ENCODE data around the gene IL26. TPM values are rescaled to one million over a fixed set of nuclear protein-coding genes. Genes with fewer than 3 reads are reported as not detected.

The IL26 gene
- total RNA-seq, 1 experiment from 2014 or later, result not detected

GRCh38 chr12:68252077-68252476, 26.5 kb upstream of the IL26 start:
- no peak for DNase-seq
- H3K4me3 ChIP-seq (ENCODE audit: insufficient read depth, low read depth, low read length), result no peak overlapping the region
- no peaks in the 10 kb centered on the region for H3K36me3 ChIP-seq (replicated peaks; ENCODE audit: control insufficient read depth, insufficient read depth, low read length)
- H3K27me3 ChIP-seq (ENCODE audit: control insufficient read depth, insufficient read depth, low read length), result no peaks in the 10 kb centered on the region

DNA sequence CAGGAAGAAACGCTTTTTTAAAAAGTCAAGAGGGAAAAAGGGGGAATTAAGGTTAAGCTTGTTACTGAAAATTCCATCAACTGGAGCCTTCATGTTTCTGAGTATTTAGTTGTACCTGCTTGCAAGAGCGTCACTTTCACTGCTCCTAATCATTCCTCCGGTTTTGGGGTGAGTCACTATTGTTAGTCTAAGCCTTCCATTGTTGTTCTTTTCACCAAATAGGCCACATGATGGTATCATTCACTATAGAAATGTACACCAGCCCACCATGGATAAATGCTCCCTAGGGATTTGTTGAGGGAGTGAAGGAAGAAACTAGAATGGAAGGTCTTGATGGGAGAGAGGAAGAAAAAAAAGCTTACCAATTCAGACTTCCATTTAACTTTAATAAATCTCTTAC, 24.8 kb upstream of the IL26 start:
- no peak for DNase-seq
- H3K27me3 ChIP-seq (ENCODE audit: control insufficient read depth, insufficient read depth, low read length), result no peaks in the 10 kb centered on the region
- no peak overlapping the region for H3K4me3 ChIP-seq (ENCODE audit: insufficient read depth, low read depth, low read length)

GRCh38 chr12:68247785-68248184, 22.2 kb upstream of the IL26 start:
- DNase-seq, result no peak
- no peak overlapping the region for H3K4me3 ChIP-seq (ENCODE audit: insufficient read depth, low read depth, low read length)
- H3K36me3 ChIP-seq (replicated peaks; ENCODE audit: control insufficient read depth, insufficient read depth, low read length), result no peaks in the 10 kb centered on the region

More for the DNA sequence above, 24.8 kb upstream of the IL26 start:
- H3K36me3 ChIP-seq (replicated peaks; ENCODE audit: control insufficient read depth, insufficient read depth, low read length), result no peaks in the 10 kb centered on the region

DNA sequence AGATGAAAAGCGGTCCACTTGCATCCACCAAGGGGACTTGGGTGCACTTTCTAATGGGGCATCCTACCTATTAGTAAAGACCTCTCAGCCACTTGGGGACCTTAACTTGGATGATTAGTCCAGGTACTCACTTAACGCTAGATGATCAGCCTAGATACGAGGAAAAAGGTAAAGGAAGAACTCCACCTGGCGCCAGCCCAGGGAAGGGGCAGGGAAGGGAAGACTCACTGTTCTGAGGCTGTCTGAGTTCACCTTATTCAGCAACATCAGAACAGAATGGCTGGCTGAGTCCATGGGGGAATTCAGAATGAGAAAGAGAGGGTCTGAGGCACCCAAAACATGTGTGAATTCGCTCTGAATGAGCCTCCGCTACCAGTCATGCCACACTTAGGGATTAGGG, 20.7 kb upstream of the IL26 start:
- Histone ChIP-seq H3K27me3 (ENCODE audit: control insufficient read depth, insufficient read depth, low read length) (no peaks in the 10 kb centered on the region), H3K4me3 (ENCODE audit: insufficient read depth, low read depth, low read length) (no peak overlapping the region), H3K36me3 (replicated peaks; ENCODE audit: control insufficient read depth, insufficient read depth, low read length) (no peaks in the 10 kb centered on the region)
- DNase-seq, result no peak

More at GRCh38 chr12:68247785-68248184, 22.2 kb upstream of the IL26 start:
- H3K27me3 ChIP-seq (ENCODE audit: control insufficient read depth, insufficient read depth, low read length), result no peaks in the 10 kb centered on the region

GRCh38 chr12:68245180-68246021, 19.8 kb upstream of the IL26 start:
- H3K27me3 ChIP-seq (ENCODE audit: control insufficient read depth, insufficient read depth, low read length), result no peaks in the 10 kb centered on the region
- H3K36me3 ChIP-seq (replicated peaks; ENCODE audit: control insufficient read depth, insufficient read depth, low read length), result no peaks in the 10 kb centered on the region
- H3K4me3 ChIP-seq (ENCODE audit: insufficient read depth, low read depth, low read length), result no peak overlapping the region
- DNase-seq, result no peak

DNA sequence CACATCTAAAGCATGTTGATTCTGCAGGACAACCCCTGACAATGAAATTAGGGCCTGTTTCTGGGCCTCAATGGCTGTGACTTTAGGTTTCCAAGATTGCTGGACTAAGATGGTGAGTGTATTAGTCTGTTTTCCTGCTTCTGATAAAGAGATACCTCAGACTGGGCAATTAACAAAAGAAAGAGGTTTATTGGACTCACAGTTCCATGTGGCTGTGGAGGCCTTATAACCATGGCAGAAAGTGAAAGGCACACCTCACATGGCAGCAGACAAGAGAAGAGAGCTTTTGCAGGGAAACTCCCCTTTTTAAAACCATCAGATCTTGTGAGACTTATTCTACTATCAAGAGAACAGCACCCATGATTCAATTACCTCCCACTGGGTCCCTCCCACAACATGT, 17.2 kb upstream of the IL26 start:
- no peaks in the 10 kb centered on the region for H3K27me3 ChIP-seq (ENCODE audit: control insufficient read depth, insufficient read depth, low read length)
- DNase-seq, result no peak
- H3K36me3 ChIP-seq (replicated peaks; ENCODE audit: control insufficient read depth, insufficient read depth, low read length), result no peaks in the 10 kb centered on the region
- no peak overlapping the region for H3K4me3 ChIP-seq (ENCODE audit: insufficient read depth, low read depth, low read length)

DNA sequence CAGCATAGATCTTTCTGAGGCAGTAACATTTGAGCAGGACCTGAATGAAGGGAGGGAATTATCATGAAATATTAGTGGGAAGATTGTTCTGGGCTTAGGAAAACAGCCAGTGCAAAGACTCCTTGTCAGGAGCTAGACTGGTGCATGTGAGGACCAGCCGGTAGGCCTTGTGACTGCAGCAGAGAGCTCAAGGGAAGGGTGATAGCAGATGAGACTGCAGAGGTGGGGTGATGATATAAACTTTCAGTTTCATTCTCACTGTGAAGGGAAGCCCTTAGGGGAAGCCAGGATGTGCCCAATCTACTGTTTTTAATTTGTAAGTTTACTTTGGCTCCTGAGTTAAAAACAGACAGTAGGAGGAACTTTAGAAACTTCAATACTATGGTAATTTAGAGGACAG, 15.4 kb upstream of the IL26 start:
- Histone ChIP-seq H3K36me3 (replicated peaks; ENCODE audit: control insufficient read depth, insufficient read depth, low read length) (no peaks in the 10 kb centered on the region), H3K27me3 (ENCODE audit: control insufficient read depth, insufficient read depth, low read length) (no peaks in the 10 kb centered on the region), H3K4me3 (ENCODE audit: insufficient read depth, low read depth, low read length) (no peak overlapping the region)
- no peak for DNase-seq

DNA sequence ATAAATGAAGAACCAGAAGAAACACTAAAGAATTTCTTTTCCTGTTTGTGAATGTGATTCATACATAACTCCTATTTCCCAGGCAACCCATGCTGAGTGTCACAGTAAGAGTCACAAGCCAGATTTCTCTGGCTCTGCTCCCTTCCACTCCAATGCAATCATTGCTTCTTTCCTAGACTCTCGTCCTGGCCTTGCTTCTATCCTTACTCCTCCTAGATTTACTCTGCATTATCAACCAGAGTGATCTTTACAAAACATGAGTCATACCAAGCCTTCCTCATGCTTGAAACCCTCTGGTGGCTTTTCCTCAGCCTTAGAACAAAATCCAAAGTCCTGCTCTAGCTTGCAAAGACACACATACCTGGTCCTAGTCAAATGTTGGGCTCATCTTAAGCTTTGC, 14.5 kb upstream of the IL26 start:
- H3K4me3 ChIP-seq (ENCODE audit: insufficient read depth, low read depth, low read length), result no peak overlapping the region
- H3K27me3 ChIP-seq (ENCODE audit: control insufficient read depth, insufficient read depth, low read length), result no peaks in the 10 kb centered on the region
- no peaks in the 10 kb centered on the region for H3K36me3 ChIP-seq (replicated peaks; ENCODE audit: control insufficient read depth, insufficient read depth, low read length)
- DNase-seq, result no peak

DNA sequence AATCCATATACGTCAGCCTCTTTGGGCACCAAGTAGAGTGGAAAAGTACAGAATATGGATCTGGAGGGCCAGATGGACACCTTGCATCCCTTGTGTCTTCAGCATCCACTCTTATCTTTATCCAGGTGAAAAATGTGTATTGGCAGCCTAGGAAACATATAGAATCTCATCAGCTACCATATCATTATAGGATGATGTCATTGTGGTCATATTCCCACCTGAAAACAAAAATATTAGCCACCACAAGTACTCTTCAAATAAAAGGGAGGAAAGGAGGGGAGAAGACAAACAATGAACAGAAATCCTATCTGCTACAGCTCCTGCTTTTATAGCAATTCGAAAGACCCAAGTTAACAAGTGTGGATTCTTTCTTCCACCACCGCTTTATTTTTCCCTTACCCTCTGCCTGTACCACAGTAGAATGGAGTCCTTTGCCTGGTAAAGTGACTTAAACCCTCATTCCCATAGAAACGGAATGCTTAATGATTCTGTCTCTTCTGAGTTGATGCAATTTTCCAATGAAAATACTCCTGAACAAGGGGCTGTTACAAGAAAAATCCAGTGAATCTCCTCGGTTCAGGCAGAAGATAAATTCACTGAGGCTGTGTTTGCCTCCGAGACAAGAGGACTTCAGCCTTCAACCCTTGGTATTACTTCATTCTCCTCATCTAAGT, 13.8 kb upstream of the IL26 start:
- no peak overlapping the region for H3K4me3 ChIP-seq (ENCODE audit: insufficient read depth, low read depth, low read length)
- no peaks in the 10 kb centered on the region for H3K27me3 ChIP-seq (ENCODE audit: control insufficient read depth, insufficient read depth, low read length)
- no peak for DNase-seq
- H3K36me3 ChIP-seq (replicated peaks; ENCODE audit: control insufficient read depth, insufficient read depth, low read length), result no peaks in the 10 kb centered on the region

DNA sequence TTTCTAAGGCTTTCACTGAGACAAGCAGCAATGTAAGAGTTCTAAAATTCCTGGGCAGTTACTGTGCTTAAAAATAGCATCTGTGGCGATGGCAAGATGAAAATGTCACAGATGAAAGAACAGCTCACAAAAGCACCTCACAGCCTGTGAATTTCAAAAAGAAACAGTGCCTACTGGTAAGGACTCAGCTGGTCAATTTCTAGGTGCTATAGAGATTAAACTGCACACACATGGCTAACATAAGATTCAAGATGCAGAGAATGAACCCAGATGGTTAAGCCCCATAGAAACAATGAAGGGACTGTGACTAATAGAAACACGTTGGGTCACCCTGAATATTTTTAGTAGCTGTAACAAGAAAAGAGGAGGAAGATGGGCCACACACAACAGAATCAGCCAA, 12.0 kb upstream of the IL26 start:
- no peaks in the 10 kb centered on the region for H3K36me3 ChIP-seq (replicated peaks; ENCODE audit: control insufficient read depth, insufficient read depth, low read length)
- no peak for DNase-seq
- H3K27me3 ChIP-seq (ENCODE audit: control insufficient read depth, insufficient read depth, low read length), result no peaks in the 10 kb centered on the region
- H3K4me3 ChIP-seq (ENCODE audit: insufficient read depth, low read depth, low read length), result no peak overlapping the region

GRCh38 chr12:68237078-68237477, 11.5 kb upstream of the IL26 start:
- H3K4me3 ChIP-seq (ENCODE audit: insufficient read depth, low read depth, low read length), result no peak overlapping the region
- H3K36me3 ChIP-seq (replicated peaks; ENCODE audit: control insufficient read depth, insufficient read depth, low read length), result no peaks in the 10 kb centered on the region
- H3K27me3 ChIP-seq (ENCODE audit: control insufficient read depth, insufficient read depth, low read length), result no peaks in the 10 kb centered on the region
- no peak for DNase-seq

- no peaks in the 10 kb centered on the region for H3K27me3 ChIP-seq (ENCODE audit: control insufficient read depth, insufficient read depth, low read length)
- H3K4me3 ChIP-seq (ENCODE audit: insufficient read depth, low read depth, low read length), result no peak overlapping the region
Observed at GRCh38 chr12:68236421-68237059, 10.9 kb upstream of the IL26 start.

DNA sequence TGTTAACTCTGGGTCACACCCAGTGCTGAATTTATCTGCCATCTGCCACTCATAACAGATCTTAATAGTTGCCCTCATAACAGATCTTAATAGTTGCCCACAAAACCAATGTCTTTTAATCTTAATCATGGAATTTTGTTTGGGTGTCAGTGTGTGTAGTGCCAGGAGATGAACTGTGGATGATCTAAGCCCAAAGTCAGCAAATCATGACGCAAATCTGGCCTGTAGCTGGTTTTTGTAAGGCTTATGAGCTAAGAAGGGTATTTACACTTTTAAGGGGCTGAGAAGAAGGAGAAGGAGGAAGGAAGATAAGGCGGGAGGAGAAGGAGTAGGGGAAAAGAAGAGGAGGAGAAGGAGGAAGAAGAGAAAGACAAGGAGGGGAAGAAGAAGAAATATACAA, 10.0 kb upstream of the IL26 start:
- no peak overlapping the region for H3K4me3 ChIP-seq (ENCODE audit: insufficient read depth, low read depth, low read length)
- DNase-seq, result no peak

More at GRCh38 chr12:68236421-68237059, 10.9 kb upstream of the IL26 start:
- DNase-seq, result no peak
- H3K36me3 ChIP-seq (replicated peaks; ENCODE audit: control insufficient read depth, insufficient read depth, low read length), result no peaks in the 10 kb centered on the region

GRCh38 chr12:68234140-68234539, 8.5 kb upstream of the IL26 start:
- DNase-seq, result no peak
- H3K27me3 ChIP-seq (ENCODE audit: control insufficient read depth, insufficient read depth, low read length), result no peaks in the 10 kb centered on the region
- no peaks in the 10 kb centered on the region for H3K36me3 ChIP-seq (replicated peaks; ENCODE audit: control insufficient read depth, insufficient read depth, low read length)
- no peak overlapping the region for H3K4me3 ChIP-seq (ENCODE audit: insufficient read depth, low read depth, low read length)

More for the DNA sequence above, 10.0 kb upstream of the IL26 start:
- Histone ChIP-seq H3K27me3 (ENCODE audit: control insufficient read depth, insufficient read depth, low read length) (no peaks in the 10 kb centered on the region), H3K36me3 (replicated peaks; ENCODE audit: control insufficient read depth, insufficient read depth, low read length) (no peaks in the 10 kb centered on the region)

DNA sequence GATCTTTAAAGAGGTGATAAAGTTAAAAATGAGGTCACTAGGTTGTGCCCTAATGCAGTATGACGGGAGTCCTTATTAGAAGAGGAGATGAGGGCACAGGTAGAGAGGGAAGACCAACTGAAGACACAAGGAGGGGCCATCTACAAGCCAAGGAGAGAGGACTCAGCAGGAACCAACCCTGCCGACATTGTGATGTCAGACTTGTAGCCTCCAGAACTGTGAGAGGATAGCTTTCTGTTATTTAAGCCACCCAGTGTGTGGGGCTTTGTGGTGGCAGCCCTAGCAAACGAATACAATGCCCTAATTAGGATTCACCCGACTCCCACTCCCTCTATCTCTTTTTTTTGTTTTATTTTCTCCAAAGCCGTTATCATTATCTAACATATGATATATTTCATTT, 7.9 kb upstream of the IL26 start:
- no peak for DNase-seq
- H3K4me3 ChIP-seq (ENCODE audit: insufficient read depth, low read depth, low read length), result no peak overlapping the region
- no peaks in the 10 kb centered on the region for H3K27me3 ChIP-seq (ENCODE audit: control insufficient read depth, insufficient read depth, low read length)
- H3K36me3 ChIP-seq (replicated peaks; ENCODE audit: control insufficient read depth, insufficient read depth, low read length), result no peaks in the 10 kb centered on the region
